Measurements from ENCODE around the gene FOXQ1. TPM values are rescaled to one million over a fixed set of nuclear protein-coding genes. Genes with fewer than 3 reads are reported as not detected.

Gene FOXQ1
- total and polyA plus RNA-seq, 2 donors (not counting 3 experiments of a cell fraction or from before 2014, with no cell fraction given): not detected

- Histone ChIP-seq H2AFZ (ENCODE audit: low read depth, low read length) (no peak overlapping the region), H3K9me1 (replicated peaks; ENCODE audit: control insufficient read depth, extremely low read depth, insufficient read depth, low read length) (no peaks in the 10 kb centered on the region), H4K20me1 (replicated peaks; ENCODE audit: control insufficient read depth, extremely low read depth, insufficient read depth, low read length) (no peaks in the 10 kb centered on the region), H3K79me2 (ENCODE audit: control insufficient read depth, insufficient read depth, low read length) (no peaks in the 10 kb centered on the region), H3K9ac (replicated peaks; ENCODE audit: extremely low read depth, insufficient read depth, low read length) (no peak overlapping the region), H3K27me3 (ENCODE audit: control insufficient read depth in 2 of 2, insufficient read depth in 2 of 2, low read length in 2 of 2) (no peaks in the 10 kb centered on the region), H3K4me3 (replicated peaks in 1 of 3; ENCODE audit: insufficient read depth in 1 of 3, low read depth in 1 of 3, low read length in 3 of 3) (no peak overlapping the region), H3K36me3 (ENCODE audit: control insufficient read depth in 2 of 2, extremely low read depth in 1 of 2, insufficient read depth in 2 of 2, low read length in 2 of 2) (no peaks in the 10 kb centered on the region), H3K4me1 (ENCODE audit: control insufficient read depth, extremely low read depth, insufficient read depth, low read length) (no peaks in the 10 kb centered on the region), H3K27ac (ENCODE audit: insufficient read depth, low read depth, low read length) (no peak overlapping the region), H3K4me2 (ENCODE audit: insufficient read depth, low read length) (no peak overlapping the region), H3K9me3 (replicated peaks; ENCODE audit: control insufficient read depth, insufficient read depth, low read length) (no peaks in the 10 kb centered on the region)
- TF ChIP-seq, protein P1, sequence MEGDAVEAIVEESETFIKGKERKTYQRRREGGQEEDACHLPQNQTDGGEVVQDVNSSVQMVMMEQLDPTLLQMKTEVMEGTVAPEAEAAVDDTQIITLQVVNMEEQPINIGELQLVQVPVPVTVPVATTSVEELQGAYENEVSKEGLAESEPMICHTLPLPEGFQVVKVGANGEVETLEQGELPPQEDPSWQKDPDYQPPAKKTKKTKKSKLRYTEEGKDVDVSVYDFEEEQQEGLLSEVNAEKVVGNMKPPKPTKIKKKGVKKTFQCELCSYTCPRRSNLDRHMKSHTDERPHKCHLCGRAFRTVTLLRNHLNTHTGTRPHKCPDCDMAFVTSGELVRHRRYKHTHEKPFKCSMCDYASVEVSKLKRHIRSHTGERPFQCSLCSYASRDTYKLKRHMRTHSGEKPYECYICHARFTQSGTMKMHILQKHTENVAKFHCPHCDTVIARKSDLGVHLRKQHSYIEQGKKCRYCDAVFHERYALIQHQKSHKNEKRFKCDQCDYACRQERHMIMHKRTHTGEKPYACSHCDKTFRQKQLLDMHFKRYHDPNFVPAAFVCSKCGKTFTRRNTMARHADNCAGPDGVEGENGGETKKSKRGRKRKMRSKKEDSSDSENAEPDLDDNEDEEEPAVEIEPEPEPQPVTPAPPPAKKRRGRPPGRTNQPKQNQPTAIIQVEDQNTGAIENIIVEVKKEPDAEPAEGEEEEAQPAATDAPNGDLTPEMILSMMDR (IDR thresholded peaks at IDR 0.05; ENCODE audit: extremely low read depth in 1 of 2, insufficient read depth in 1 of 2, low read depth in 1 of 2, low read length in 2 of 2): no peak
- TF ChIP-seq GATA2 (IDR thresholded peaks at IDR 0.05; ENCODE audit: insufficient read depth, insufficient read length, low read depth, low read length) (no peak), POLR2A (IDR thresholded peaks at IDR 0.05; ENCODE audit: low read depth, low read length) (no peak), JUN (IDR thresholded peaks at IDR 0.05; ENCODE audit: borderline replicate concordance, insufficient read depth, insufficient read length, low read depth) (no peak), MAX (IDR thresholded peaks at IDR 0.05; ENCODE audit: insufficient read depth, insufficient read length) (no peak), POLR2AphosphoS5 (IDR thresholded peaks at IDR 0.05; ENCODE audit: insufficient read depth, low read depth, low read length) (no peak), MYC (IDR thresholded peaks at IDR 0.05; ENCODE audit: low read depth, low read length) (no peak), FOS (IDR thresholded peaks at IDR 0.05; ENCODE audit: borderline replicate concordance, insufficient read depth, low read length) (no peak), EZH2 (IDR thresholded peaks at IDR 0.05; ENCODE audit: borderline replicate concordance, low read depth, low read length, severe bottlenecking) (no peak)
- intact Hi-C loops (cut with micrococcal nuclease) (no loop called here), dilution Hi-C loops (cut with MboI; ENCODE audit: extremely low pct_ligation_motif_present, low sequenced_read_pairs) (no loop called here)
- FAIRE-seq (no peak), DNase-seq (ENCODE audit: low read depth, low spot score) (no peak)
- ChIA-PET CTCF (no interaction called here), POLR2A (no interaction called here)
- BruUV-seq (replicated peaks): no TSS peak
Measured at GRCh38 chr6:1280666-1281300, 31.1 kb upstream of the FOXQ1 start.

Data from endothelial cell of umbilical vein (primary cell).